Gastrocnemius medialis (tissue), 4 donors: Measurements from ENCODE around the gene BCL7C.

ENCODE experiments used
- POLR2A ChIP-seq, 2 donors: fragments of 450-650 bp; IDR thresholded peaks; one replicate each; pipeline ENCODE4 v1.6.1; 2017; ENCODE audit warnings: antibody characterized with exemption in 2 of 2, mild to moderate bottlenecking in 2 of 2, moderate library complexity in 2 of 2
- TF ChIP-seq, protein P1 (sequence below), 5 experiments: fragments of 450-650 bp in 3 of 5; fragments of 200-600 bp in 2 of 5; sonication (generic) in 2 of 5; IDR thresholded peaks in 4 of 5; conservative IDR thresholded peaks in 1 of 5; 1 replicate in 4 of 5; 2 replicates in 1 of 5; pipeline ENCODE4 v1.5.1; 2016 to 2019; ENCODE audit warnings: antibody characterized with exemption in 5 of 5, mild to moderate bottlenecking in 3 of 5, moderate library complexity in 3 of 5

DNA sequence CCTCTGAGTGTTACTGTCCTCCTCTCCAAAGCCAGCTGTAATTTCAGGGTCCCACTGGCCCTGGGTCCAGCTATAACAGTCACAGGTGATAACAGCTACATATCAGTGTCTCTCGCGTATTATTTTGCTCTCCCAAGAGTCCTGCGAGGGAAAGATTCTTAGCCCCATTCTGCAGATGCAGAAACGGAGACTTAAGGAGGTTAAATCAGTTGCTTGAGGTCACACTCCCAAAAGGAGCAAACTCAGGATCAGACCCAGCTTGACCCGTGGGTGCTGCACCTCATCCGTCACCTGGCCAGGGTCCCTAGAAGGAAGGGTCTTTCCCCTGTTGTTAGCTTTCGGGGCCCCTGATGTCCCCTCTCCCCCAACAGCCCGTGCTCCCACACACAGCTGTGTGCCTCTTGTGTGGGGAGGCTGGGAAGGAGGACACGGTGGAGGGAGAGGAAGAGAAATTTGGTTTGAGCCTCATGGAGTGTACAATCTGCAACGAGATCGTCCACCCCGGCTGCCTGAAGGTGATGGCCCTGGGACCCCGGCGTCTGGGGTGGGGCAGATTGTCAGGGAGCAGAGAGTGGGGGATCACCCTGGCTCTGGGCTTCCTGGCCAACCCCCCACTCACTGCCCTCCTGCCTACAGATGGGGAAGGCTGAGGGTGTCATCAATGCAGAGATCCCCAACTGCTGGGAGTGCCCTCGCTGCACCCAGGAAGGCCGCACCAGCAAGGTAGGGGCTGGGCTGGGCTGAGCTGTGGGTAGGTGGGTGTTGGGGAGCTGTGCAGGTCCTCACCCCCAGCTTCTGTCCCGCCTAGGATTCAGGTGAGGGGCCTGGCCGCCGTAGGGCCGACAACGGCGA, 33.3 kb upstream of the BCL7C start:
- TF ChIP-seq, protein P1, sequence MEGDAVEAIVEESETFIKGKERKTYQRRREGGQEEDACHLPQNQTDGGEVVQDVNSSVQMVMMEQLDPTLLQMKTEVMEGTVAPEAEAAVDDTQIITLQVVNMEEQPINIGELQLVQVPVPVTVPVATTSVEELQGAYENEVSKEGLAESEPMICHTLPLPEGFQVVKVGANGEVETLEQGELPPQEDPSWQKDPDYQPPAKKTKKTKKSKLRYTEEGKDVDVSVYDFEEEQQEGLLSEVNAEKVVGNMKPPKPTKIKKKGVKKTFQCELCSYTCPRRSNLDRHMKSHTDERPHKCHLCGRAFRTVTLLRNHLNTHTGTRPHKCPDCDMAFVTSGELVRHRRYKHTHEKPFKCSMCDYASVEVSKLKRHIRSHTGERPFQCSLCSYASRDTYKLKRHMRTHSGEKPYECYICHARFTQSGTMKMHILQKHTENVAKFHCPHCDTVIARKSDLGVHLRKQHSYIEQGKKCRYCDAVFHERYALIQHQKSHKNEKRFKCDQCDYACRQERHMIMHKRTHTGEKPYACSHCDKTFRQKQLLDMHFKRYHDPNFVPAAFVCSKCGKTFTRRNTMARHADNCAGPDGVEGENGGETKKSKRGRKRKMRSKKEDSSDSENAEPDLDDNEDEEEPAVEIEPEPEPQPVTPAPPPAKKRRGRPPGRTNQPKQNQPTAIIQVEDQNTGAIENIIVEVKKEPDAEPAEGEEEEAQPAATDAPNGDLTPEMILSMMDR (IDR thresholded peaks at IDR 0.05 in 4 of 5, conservative IDR thresholded peaks at IDR 0.05 in 1 of 5) = no peak
- TF ChIP-seq POLR2A (IDR thresholded peaks at IDR 0.05) = no peak
